LNCaP clone FGC (cell line): ENCODE results near the gene ITPR2.

Experiments used
- DNase-seq: peaks from one replicate; pipeline ENCODE4 v3.0.0-alpha.2; 2011; ENCODE audit warnings: low read depth
- H3K4me3 ChIP-seq: 2 replicates; pipeline ENCODE4 v1.5.1; 2011; ENCODE audit warnings: mild to moderate bottlenecking, low read depth, low read length, control low read depth
- CTCF ChIP-seq: IDR thresholded peaks from 2 replicates; pipeline ENCODE4 v1.5.1; 2012; ENCODE audit warnings: mild to moderate bottlenecking; ENCODE audit not compliant: control insufficient read depth, insufficient read depth; ENCODE audit errors: extremely low read depth

The ITPR2 gene

DNA sequence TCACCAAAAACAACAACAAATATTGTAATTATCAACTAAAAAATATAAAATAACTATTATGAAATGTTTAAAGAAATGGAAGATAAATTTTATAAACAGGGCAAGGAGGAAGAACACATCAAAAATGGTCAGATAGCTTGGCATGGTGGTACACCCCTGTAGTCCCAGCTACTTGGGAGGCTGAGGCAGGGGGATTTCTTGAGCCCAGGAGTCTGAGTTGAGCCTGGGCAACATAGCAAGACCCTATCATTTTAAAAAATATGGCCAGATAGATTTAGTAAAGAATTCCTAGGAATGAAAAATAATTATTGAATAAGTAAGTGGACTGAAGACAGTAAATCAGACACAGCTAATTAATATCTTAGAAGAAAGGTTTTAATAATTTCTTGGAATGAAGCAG lies 32.6 kb downstream of the ITPR2 start:
- DNase-seq = no peak
- H3K4me3 ChIP-seq = no peak overlapping the region
- no peak for TF ChIP-seq CTCF

DNA sequence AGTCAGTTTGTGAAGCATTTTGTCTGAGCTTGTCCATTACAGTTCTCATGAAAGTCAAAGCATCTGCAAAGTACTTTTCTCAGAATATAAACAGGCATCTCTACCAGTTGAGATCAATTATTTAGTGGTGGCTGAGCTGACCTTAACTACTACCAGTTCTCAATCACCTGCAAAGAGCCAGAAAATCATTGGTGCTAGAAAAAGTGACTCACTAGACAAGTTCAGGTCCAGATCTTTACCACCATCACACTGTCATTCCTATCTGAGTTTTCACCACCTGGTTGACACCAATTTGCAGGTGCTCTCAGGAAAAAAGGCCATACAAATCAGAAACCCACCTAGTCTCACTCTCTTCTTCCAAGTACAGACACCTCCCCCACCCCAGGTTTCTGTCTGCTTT lies 33.3 kb downstream of the ITPR2 start:
- TF ChIP-seq CTCF = no peak
- DNase-seq = no peak
- H3K4me3 ChIP-seq = no peak overlapping the region

DNA sequence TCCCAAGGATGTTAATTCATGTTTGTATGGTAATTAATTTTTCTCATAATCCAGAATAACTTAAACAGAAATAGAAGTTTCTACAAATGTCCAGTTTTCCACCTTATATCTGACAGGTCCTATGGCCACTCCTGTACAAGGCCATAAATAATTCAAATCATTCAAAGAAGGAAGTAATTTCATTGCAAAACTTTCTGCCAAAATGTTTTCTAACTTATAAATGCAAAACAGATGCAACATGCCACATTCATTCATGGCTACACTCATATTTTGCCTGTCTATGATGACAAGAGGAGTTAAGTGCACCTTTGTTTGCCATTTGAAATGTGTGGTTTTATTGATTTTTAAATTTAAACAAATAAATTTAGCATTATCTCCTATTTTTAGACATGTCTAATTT lies 34.4 kb downstream of the ITPR2 start:
- no peak for DNase-seq
- no peak overlapping the region for H3K4me3 ChIP-seq
- no peak for TF ChIP-seq CTCF

GRCh38 chr12:26798023-26798422 lies 35.0 kb downstream of the ITPR2 start:
- no peak for TF ChIP-seq CTCF
- no peak overlapping the region for H3K4me3 ChIP-seq

GRCh38 chr12:26795910-26796309 lies 37.1 kb downstream of the ITPR2 start:
- no peak for DNase-seq
- TF ChIP-seq CTCF = no peak
- H3K4me3 ChIP-seq = no peak overlapping the region

More at GRCh38 chr12:26798023-26798422, 35.0 kb downstream of the ITPR2 start:
- DNase-seq = no peak

DNA sequence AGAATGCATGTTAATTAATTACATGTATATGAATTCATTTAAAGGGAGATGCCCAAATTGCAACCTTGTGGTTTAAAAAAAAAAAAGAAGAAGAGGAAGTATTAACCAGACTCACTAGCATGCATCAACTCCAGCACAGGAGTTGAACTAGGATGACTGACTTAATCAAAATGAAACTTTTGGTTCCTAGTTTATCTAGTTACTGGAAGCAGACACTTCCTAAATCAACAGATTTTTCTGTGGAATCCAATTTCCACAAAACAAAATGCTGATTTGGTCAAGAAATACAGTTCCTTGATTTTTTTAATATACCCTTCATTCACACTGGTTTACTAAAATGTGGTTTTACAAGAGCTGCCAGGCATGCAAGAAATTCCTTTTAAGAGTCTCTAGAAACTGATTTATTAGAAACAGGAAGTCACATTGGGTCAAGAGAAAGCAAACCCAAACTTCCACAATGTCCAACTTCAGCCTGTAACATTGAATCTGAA lies 41.6 kb downstream of the ITPR2 start:
- no peak for DNase-seq

More for the DNA sequence above, 41.6 kb downstream of the ITPR2 start:
- no peak overlapping the region for H3K4me3 ChIP-seq
- TF ChIP-seq CTCF = no peak
